CD4-positive, alpha-beta memory T cell (primary cell): Measurements from ENCODE around the gene ABCA2. TPM values are rescaled to one million over a fixed set of nuclear protein-coding genes. Genes with fewer than 3 reads are reported as not detected.

Experiments used
- CTCF ChIA-PET: fragments of 350-600 bp; sonication (Branson Sonifier 250); formaldehyde crosslinking; loops from one replicate; lab custom pipeline; 2021; ENCODE audit warnings: inconsistent platforms; ENCODE audit not compliant: partially characterized antibody; lab: Charles Lee
- POLR2A ChIA-PET: fragments of 350-600 bp; sonication (Branson Sonifier 250); formaldehyde crosslinking; loops from one replicate; lab custom pipeline; 2021; ENCODE audit not compliant: partially characterized antibody; lab: Charles Lee
- DNase-seq, 5 donors: peaks; one replicate each; pipeline versions ENCODE4 v3.0.0 to v3.0.0-alpha.2; 2020 to 2022; ENCODE audit warnings: mixed read lengths in 1 of 5
- H3K27ac ChIP-seq: one replicate; pipeline ENCODE4 v1.7.0; 2013; ENCODE audit warnings: low read depth, low read length
- H3K27me3 ChIP-seq: 2 replicates; pipeline ENCODE4 v1.7.0; 2013; ENCODE audit warnings: mild to moderate bottlenecking, low read length, moderate library complexity; ENCODE audit not compliant: insufficient read depth
- H3K36me3 ChIP-seq: 2 replicates; pipeline ENCODE4 v1.7.0; 2013; ENCODE audit warnings: mild to moderate bottlenecking, low read length, moderate library complexity; ENCODE audit not compliant: insufficient read depth
- H3K4me1 ChIP-seq: 2 replicates; pipeline ENCODE4 v1.7.0; 2013; ENCODE audit warnings: mild to moderate bottlenecking, low read length, moderate library complexity; ENCODE audit not compliant: insufficient read depth
- H3K4me3 ChIP-seq, 2 donors: one replicate each; pipeline ENCODE4 v1.7.0; 2013; ENCODE audit warnings: low read length in 2 of 2, mild to moderate bottlenecking in 1 of 2
- H3K9me3 ChIP-seq, 2 donors: one replicate each; pipeline ENCODE4 v1.7.0; 2013; ENCODE audit warnings: low read length in 2 of 2, control low read depth in 1 of 2; ENCODE audit not compliant: control insufficient read depth in 1 of 2
- H3K27ac Mint-ChIP-seq, 7 donors: one replicate each; pipeline ENCODE4 v1.8.0; 2020 to 2021; ENCODE audit warnings: mixed read lengths in 7 of 7, mild to moderate bottlenecking in 6 of 7, inconsistent platforms in 3 of 7, moderate library complexity in 3 of 7
- H3K27me3 Mint-ChIP-seq, 2 donors: one replicate each; pipeline ENCODE4 v1.8.0; 2020 to 2021; ENCODE audit warnings: mixed read lengths in 2 of 2
- H3K36me3 Mint-ChIP-seq, 2 donors: one replicate each; pipeline ENCODE4 v1.8.0; 2020 to 2021; ENCODE audit warnings: mixed read lengths in 2 of 2, inconsistent platforms in 1 of 2, mild to moderate bottlenecking in 1 of 2
- H3K4me1 Mint-ChIP-seq, 4 donors: one replicate each; pipeline ENCODE4 v1.8.0; 2020 to 2021; ENCODE audit warnings: mixed read lengths in 4 of 4, mild to moderate bottlenecking in 1 of 4
- H3K4me3 Mint-ChIP-seq, 8 donors: one replicate each; pipeline ENCODE4 v1.8.0; 2020 to 2021; ENCODE audit warnings: mixed read lengths in 8 of 8, mild to moderate bottlenecking in 7 of 8, moderate library complexity in 6 of 8, inconsistent platforms in 3 of 8
- H3K9me3 Mint-ChIP-seq, 8 donors: one replicate each; pipeline ENCODE4 v1.8.0; 2020 to 2021; ENCODE audit warnings: mixed read lengths in 8 of 8, mild to moderate bottlenecking in 5 of 8, inconsistent platforms in 3 of 8, moderate library complexity in 1 of 8
- intact Hi-C: fragments of 100-400 bp; cut with micrococcal nuclease; formaldehyde crosslinking; loops from one replicate; pipeline ENCODE4 v1.15.1; 2023
- polyA plus RNA-seq, 2 donors: library from polyadenylated mRNA; unstranded; fragments of 300-500 nt; fragmentation: Illumina TruSeq; gene quantifications; one replicate each; pipeline ENCODE4 v1.2.3, GENCODE V29; 2021
- total RNA-seq, 2 experiments: library from RNA; stranded (reverse); gene quantifications; one replicate each; pipeline ENCODE4 v1.2.3, GENCODE V29; 2021

ABCA2 gene
- total and polyA plus RNA-seq, 4 experiments from 2014 or later, result 2.6 to 68.6 (median 37.3) TPM

GRCh38 chr9:136988872-136989271 lies 39.2 kb downstream of the ABCA2 start:
- Mint-ChIP-seq H3K9me3 (no peaks in the 10 kb centered on the region), H3K4me1 (peaks cover 5 to 32% (median 15%) of the 10 kb centered on the region in 4 donors), H3K27ac (peak overlapping the region in 1 of 7 donors; percentile 17), H3K4me3 (no peak overlapping the region), H3K27me3 (peaks cover 3 to 12% of the 10 kb centered on the region in 2 donors), H3K36me3 (peaks cover 0 to 7% of the 10 kb centered on the region in 2 donors)
- H3K27ac ChIP-seq, result no peak overlapping the region
- peaks cover 5% of the 10 kb centered on the region for H3K36me3 ChIP-seq
- intact Hi-C loops, result no loop called here
- H3K4me1 ChIP-seq, result peaks cover 22% of the 10 kb centered on the region
- peaks cover under 1% of the 10 kb centered on the region for H3K27me3 ChIP-seq
- H3K9me3 ChIP-seq, result no peaks in the 10 kb centered on the region
- ChIA-PET CTCF (interaction anchor here (1.3 kb wide), 1 partner anchor 42 kb away, joined by 5 read pairs; the partner anchor contains the start of gene FUT7), POLR2A (interaction anchor here (1.8 to 5.4 kb wide), 2 partner anchors 14 to 39 kb away, joined by 5 to 52 read pairs; partner anchors contain the start of genes ABCA2 and FUT7)
- no peak overlapping the region for H3K4me3 ChIP-seq
- no peak for DNase-seq

GRCh38 chr9:136985853-136986252 lies 42.2 kb downstream of the ABCA2 start:
- H3K4me3 Mint-ChIP-seq, result no peak overlapping the region

GRCh38 chr9:136985027-136985602 lies 42.9 kb downstream of the ABCA2 start:
- Mint-ChIP-seq H3K4me1 (peaks cover 3 to 8% (median 5%) of the 10 kb centered on the region in 4 donors), H3K9me3 (no peaks in the 10 kb centered on the region), H3K36me3 (no peaks in the 10 kb centered on the region), H3K27me3 (peaks cover 6 to 14% of the 10 kb centered on the region in 2 donors), H3K27ac (no peak overlapping the region), H3K4me3 (no peak overlapping the region)
- Histone ChIP-seq H3K4me1 (no peaks in the 10 kb centered on the region), H3K36me3 (no peaks in the 10 kb centered on the region), H3K9me3 (no peaks in the 10 kb centered on the region), H3K27ac (no peak overlapping the region), H3K4me3 (no peak overlapping the region), H3K27me3 (peaks cover 5% of the 10 kb centered on the region)
- ChIA-PET CTCF (interaction anchor here (0.8 to 1.0 kb wide), 2 partner anchors 11 to 16 kb away, joined by 3 to 4 read pairs; partner anchors contain the start of gene CLIC3), POLR2A (interaction anchor here (0.6 to 1.4 kb wide), 5 partner anchors 10 to 35 kb away, joined by 3 to 6 read pairs (median 3); partner anchors contain the start of gene CLIC3)
- intact Hi-C loops, result no loop called here
- no peak for DNase-seq

More at GRCh38 chr9:136985853-136986252, 42.2 kb downstream of the ABCA2 start:
- H3K27me3 ChIP-seq, result peaks cover 5% of the 10 kb centered on the region
- Mint-ChIP-seq H3K27ac (no peak overlapping the region), H3K36me3 (no peaks in the 10 kb centered on the region), H3K27me3 (peaks cover 6 to 14% of the 10 kb centered on the region in 2 donors), H3K4me1 (peaks cover 3 to 12% (median 7%) of the 10 kb centered on the region in 4 donors), H3K9me3 (no peaks in the 10 kb centered on the region)
- no peak for DNase-seq
- intact Hi-C loops, result no loop called here
- ChIA-PET CTCF (interaction anchor here (1.0 kb wide), 1 partner anchor 11 kb away, joined by 3 read pairs; no protein-coding TSS in a partner anchor), POLR2A (interaction anchor here (1.4 kb wide), 2 partner anchors 10 to 36 kb away, joined by 3 to 6 read pairs; partner anchors contain the start of gene CLIC3)
- H3K27ac ChIP-seq, result no peak overlapping the region
- no peaks in the 10 kb centered on the region for H3K36me3 ChIP-seq
- H3K4me3 ChIP-seq, result no peak overlapping the region
- no peaks in the 10 kb centered on the region for H3K9me3 ChIP-seq
- peaks cover 2% of the 10 kb centered on the region for H3K4me1 ChIP-seq

GRCh38 chr9:136984464-136985026 lies 43.5 kb downstream of the ABCA2 start:
- no peak for DNase-seq
- H3K27ac Mint-ChIP-seq, result no peak overlapping the region
- H3K4me3 Mint-ChIP-seq, result no peak overlapping the region
- peaks cover 5% of the 10 kb centered on the region for H3K27me3 ChIP-seq
- no peaks in the 10 kb centered on the region for H3K9me3 Mint-ChIP-seq
- no peak overlapping the region for H3K4me3 ChIP-seq
- H3K27ac ChIP-seq, result no peak overlapping the region
- H3K27me3 Mint-ChIP-seq, result peaks cover 6 to 13% of the 10 kb centered on the region in 2 donors
- POLR2A ChIA-PET, result interaction anchor here (0.6 to 1.4 kb wide), 5 partner anchors 9 to 35 kb away, joined by 3 to 6 read pairs (median 3); partner anchors contain the start of gene CLIC3
- peaks cover 3 to 8% (median 5%) of the 10 kb centered on the region in 4 donors for H3K4me1 Mint-ChIP-seq
- H3K36me3 Mint-ChIP-seq, result no peaks in the 10 kb centered on the region
- H3K4me1 ChIP-seq, result no peaks in the 10 kb centered on the region
- CTCF ChIA-PET, result interaction anchor here (0.8 to 1.0 kb wide), 2 partner anchors 12 to 16 kb away, joined by 3 to 4 read pairs; partner anchors contain the start of gene CLIC3
- H3K9me3 ChIP-seq, result no peaks in the 10 kb centered on the region
- no peaks in the 10 kb centered on the region for H3K36me3 ChIP-seq
- intact Hi-C loops, result no loop called here

GRCh38 chr9:136983656-136984314 lies 44.3 kb downstream of the ABCA2 start:
- H3K27me3 ChIP-seq, result peaks cover 5% of the 10 kb centered on the region
- H3K36me3 Mint-ChIP-seq, result no peaks in the 10 kb centered on the region
- intact Hi-C loops, result no loop called here

GRCh38 chr9:136983167-136983566 lies 44.9 kb downstream of the ABCA2 start:
- Mint-ChIP-seq H3K9me3 (no peaks in the 10 kb centered on the region), H3K36me3 (no peaks in the 10 kb centered on the region), H3K4me1 (peaks cover 3 to 8% (median 5%) of the 10 kb centered on the region in 4 donors), H3K4me3 (peak overlapping the region in 1 of 8 donors; percentile 20), H3K27me3 (peaks cover 6 to 13% of the 10 kb centered on the region in 2 donors), H3K27ac (no peak overlapping the region)
- H3K4me1 ChIP-seq, result no peaks in the 10 kb centered on the region
- ChIA-PET POLR2A (interaction anchor here (6.3 kb wide), 1 partner anchor 11 kb away, joined by 57 read pairs; the partner anchor contains the start of genes CLIC3 and PAXX), CTCF (no interaction called here)
- no peaks in the 10 kb centered on the region for H3K36me3 ChIP-seq
- H3K4me3 ChIP-seq, result no peak overlapping the region
- no peak for DNase-seq
- intact Hi-C loops, result no loop called here
- no peak overlapping the region for H3K27ac ChIP-seq
- peaks cover 5% of the 10 kb centered on the region for H3K27me3 ChIP-seq
- no peaks in the 10 kb centered on the region for H3K9me3 ChIP-seq

More at GRCh38 chr9:136983656-136984314, 44.3 kb downstream of the ABCA2 start:
- POLR2A ChIA-PET, result interaction anchor here (6.3 kb wide), 1 partner anchor 10 kb away, joined by 57 read pairs; the partner anchor contains the start of genes CLIC3 and PAXX
- Mint-ChIP-seq H3K4me3 (peak overlapping the region in 4 of 8 donors; percentile 8 to 47 (median 27)), H3K27ac (peak overlapping the region in 1 of 7 donors; percentile 14), H3K9me3 (no peaks in the 10 kb centered on the region), H3K27me3 (peaks cover 6 to 13% of the 10 kb centered on the region in 2 donors), H3K4me1 (peaks cover 3 to 8% (median 5%) of the 10 kb centered on the region in 4 donors)
- no peak overlapping the region for H3K27ac ChIP-seq
- H3K4me3 ChIP-seq, result no peak overlapping the region
- no peaks in the 10 kb centered on the region for H3K9me3 ChIP-seq
- no peak for DNase-seq
- CTCF ChIA-PET, result no interaction called here
- H3K36me3 ChIP-seq, result no peaks in the 10 kb centered on the region
- no peaks in the 10 kb centered on the region for H3K4me1 ChIP-seq
